Neutrophil (primary cell): ENCODE data around the gene SERBP1.
A peak's percentile ranks its signal among the peaks of the same experiment; 100 is the strongest.
"Not testable (repeated sequence)": the region's sequence is repeated elsewhere in the genome, so short reads cannot be mapped to it uniquely, and the experiment has no call there.

Experiments used
- H3K27ac ChIP-seq: fragments of 200-600 bp; sonication (generic); 2 replicates; pipeline ENCODE4 v1.5.1; 2016; ENCODE audit warnings: mild to moderate bottlenecking, moderate library complexity
- H3K27me3 ChIP-seq: fragments of 200-600 bp; sonication (generic); 2 replicates; pipeline ENCODE4 v1.6.0; 2016; ENCODE audit warnings: mild to moderate bottlenecking
- H3K36me3 ChIP-seq: fragments of 200-600 bp; sonication (generic); 2 replicates; pipeline ENCODE4 v1.5.1; 2017
- H3K4me1 ChIP-seq, 2 experiments: fragments of 200-600 bp in 1 of 2; sonication (generic) in 1 of 2; 1 replicate in 1 of 2; 2 replicates in 1 of 2; pipeline versions ENCODE4 v1.5.1 to v1.6.1; 2013 to 2016; ENCODE audit warnings: low read depth in 1 of 2, low read length in 1 of 2, mild to moderate bottlenecking in 1 of 2, moderate library complexity in 1 of 2; ENCODE audit not compliant: control insufficient read depth in 1 of 2, insufficient read depth in 1 of 2
- H3K4me3 ChIP-seq, 2 experiments: fragments of 200-600 bp in 1 of 2; sonication (generic) in 1 of 2; 1 replicate in 1 of 2; 2 replicates in 1 of 2; pipeline ENCODE4 v1.5.1; 2013 to 2016; ENCODE audit warnings: low read depth in 1 of 2, low read length in 1 of 2, mild to moderate bottlenecking in 1 of 2, moderate library complexity in 1 of 2
- H3K9me3 ChIP-seq: fragments of 200-600 bp; sonication (generic); 2 replicates; pipeline ENCODE4 v1.5.1; 2016
- CTCF ChIP-seq: fragments of 200-600 bp; sonication (generic); IDR thresholded peaks from 2 replicates; pipeline ENCODE4 v1.5.1; 2016; ENCODE audit warnings: antibody characterized with exemption

The SERBP1 gene

GRCh38 chr1:67429011-67429527 lies 1.1 kb downstream of the SERBP1 start:
- H3K4me3 ChIP-seq: peak overlapping the region; percentile 92 to 96
- H3K27ac ChIP-seq: peak overlapping the region; percentile 65
- H3K4me1 ChIP-seq: peaks cover 48 to 50% of the 10 kb centered on the region in 2 experiments
- no peak for TF ChIP-seq CTCF
- H3K27me3 ChIP-seq: no peaks in the 10 kb centered on the region
- no peaks in the 10 kb centered on the region for H3K9me3 ChIP-seq
- H3K36me3 ChIP-seq: peaks cover 19% of the 10 kb centered on the region

- TF ChIP-seq CTCF: no peak
- Histone ChIP-seq H3K27ac (no peak overlapping the region), H3K27me3 (no peaks in the 10 kb centered on the region), H3K9me3 (no peaks in the 10 kb centered on the region), H3K36me3 (peaks cover 31% of the 10 kb centered on the region), H3K4me1 (peaks cover 37 to 45% of the 10 kb centered on the region in 2 experiments), H3K4me3 (no peak overlapping the region)
Observed at GRCh38 chr1:67427947-67428346, 2.3 kb downstream of the SERBP1 start.

- no peak for TF ChIP-seq CTCF
- Histone ChIP-seq H3K27me3 (no peaks in the 10 kb centered on the region), H3K4me1 (peaks cover 37 to 45% of the 10 kb centered on the region in 2 experiments), H3K9me3 (no peaks in the 10 kb centered on the region), H3K4me3 (no peak overlapping the region), H3K27ac (no peak overlapping the region), H3K36me3 (peaks cover 36% of the 10 kb centered on the region)
Observed at GRCh38 chr1:67427465-67427864, 2.7 kb downstream of the SERBP1 start.

- H3K4me3 ChIP-seq: no peak overlapping the region
- peaks cover 95% of the 10 kb centered on the region for H3K36me3 ChIP-seq
- H3K9me3 ChIP-seq: no peaks in the 10 kb centered on the region
- TF ChIP-seq CTCF: no peak
- no peaks in the 10 kb centered on the region for H3K4me1 ChIP-seq
- no peaks in the 10 kb centered on the region for H3K27me3 ChIP-seq
- no peak overlapping the region for H3K27ac ChIP-seq
Observed at GRCh38 chr1:67420835-67421492, 9.2 kb downstream of the SERBP1 start.

- Histone ChIP-seq H3K36me3 (peaks cover 95% of the 10 kb centered on the region), H3K4me3 (no peak overlapping the region), H3K9me3 (no peaks in the 10 kb centered on the region), H3K27ac (no peak overlapping the region), H3K27me3 (no peaks in the 10 kb centered on the region), H3K4me1 (no peaks in the 10 kb centered on the region)
- no peak for TF ChIP-seq CTCF
Observed at GRCh38 chr1:67418839-67419586, 11.2 kb downstream of the SERBP1 start.

- H3K4me3 ChIP-seq, H3K4me1 ChIP-seq, H3K9me3 ChIP-seq, H3K27ac ChIP-seq, H3K27me3 ChIP-seq: not testable (repeated sequence)
- H3K36me3 ChIP-seq: peaks cover 94% of the 10 kb centered on the region
Observed at GRCh38 chr1:67417733-67418132, 12.5 kb downstream of the SERBP1 start.
